ENCODE measurements around the gene ZSCAN32.
A peak's percentile ranks its signal among the peaks of the same experiment; 100 is the strongest.

ZSCAN32 gene

DNA sequence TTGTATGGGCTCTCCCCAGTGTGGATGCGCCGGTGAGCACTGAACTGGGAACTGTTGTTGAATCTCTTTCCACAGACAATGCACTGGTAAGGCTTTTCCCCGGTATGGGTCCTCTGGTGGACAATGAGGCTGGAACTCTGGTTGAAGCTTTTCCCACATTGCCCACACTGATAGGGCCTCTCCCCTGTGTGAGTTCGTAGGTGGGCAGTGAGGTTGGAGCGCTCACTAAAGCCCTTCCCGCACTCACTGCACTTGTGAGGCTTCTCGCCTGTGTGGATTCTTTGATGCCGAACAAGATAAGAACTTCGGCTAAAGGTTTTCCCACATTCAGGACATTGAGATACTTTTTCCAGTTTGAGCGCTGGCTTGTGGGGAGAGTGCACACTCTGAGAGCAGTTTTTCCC lies 17.8 kb downstream of the ZSCAN32 start:
- H3K4me3 ChIP-seq (ENCODE audit: low read depth, low read length) = no peak overlapping the region
- no peak for DNase-seq (ENCODE audit: low read depth)
- TF ChIP-seq, protein P1, sequence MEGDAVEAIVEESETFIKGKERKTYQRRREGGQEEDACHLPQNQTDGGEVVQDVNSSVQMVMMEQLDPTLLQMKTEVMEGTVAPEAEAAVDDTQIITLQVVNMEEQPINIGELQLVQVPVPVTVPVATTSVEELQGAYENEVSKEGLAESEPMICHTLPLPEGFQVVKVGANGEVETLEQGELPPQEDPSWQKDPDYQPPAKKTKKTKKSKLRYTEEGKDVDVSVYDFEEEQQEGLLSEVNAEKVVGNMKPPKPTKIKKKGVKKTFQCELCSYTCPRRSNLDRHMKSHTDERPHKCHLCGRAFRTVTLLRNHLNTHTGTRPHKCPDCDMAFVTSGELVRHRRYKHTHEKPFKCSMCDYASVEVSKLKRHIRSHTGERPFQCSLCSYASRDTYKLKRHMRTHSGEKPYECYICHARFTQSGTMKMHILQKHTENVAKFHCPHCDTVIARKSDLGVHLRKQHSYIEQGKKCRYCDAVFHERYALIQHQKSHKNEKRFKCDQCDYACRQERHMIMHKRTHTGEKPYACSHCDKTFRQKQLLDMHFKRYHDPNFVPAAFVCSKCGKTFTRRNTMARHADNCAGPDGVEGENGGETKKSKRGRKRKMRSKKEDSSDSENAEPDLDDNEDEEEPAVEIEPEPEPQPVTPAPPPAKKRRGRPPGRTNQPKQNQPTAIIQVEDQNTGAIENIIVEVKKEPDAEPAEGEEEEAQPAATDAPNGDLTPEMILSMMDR (IDR thresholded peaks at IDR 0.05; ENCODE audit: low read depth, low read length, missing control alignments) = no peak

DNA sequence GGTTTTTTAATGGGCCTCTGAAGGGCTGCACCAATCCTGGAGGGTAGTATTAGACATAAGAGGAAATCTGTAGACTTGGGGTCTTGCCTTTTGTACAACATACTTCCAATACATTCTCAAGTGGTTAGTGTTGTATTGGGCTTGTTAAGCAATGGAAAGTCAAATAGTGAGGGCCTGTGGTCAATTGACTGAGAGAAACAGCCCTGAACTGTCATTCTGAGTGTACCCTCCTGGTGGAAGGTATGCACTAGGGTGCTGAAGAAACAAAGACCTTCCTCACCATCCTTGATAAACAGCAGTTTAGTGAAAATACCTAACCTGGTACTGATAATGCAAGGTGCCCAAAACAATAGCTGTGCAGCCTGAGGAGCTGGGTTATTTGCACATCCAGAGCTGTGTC lies 22.9 kb downstream of the ZSCAN32 start:
- no peak for DNase-seq (ENCODE audit: low read depth)
- TF ChIP-seq, protein P1 (IDR thresholded peaks at IDR 0.05; ENCODE audit: low read depth, low read length, missing control alignments) = no peak

DNA sequence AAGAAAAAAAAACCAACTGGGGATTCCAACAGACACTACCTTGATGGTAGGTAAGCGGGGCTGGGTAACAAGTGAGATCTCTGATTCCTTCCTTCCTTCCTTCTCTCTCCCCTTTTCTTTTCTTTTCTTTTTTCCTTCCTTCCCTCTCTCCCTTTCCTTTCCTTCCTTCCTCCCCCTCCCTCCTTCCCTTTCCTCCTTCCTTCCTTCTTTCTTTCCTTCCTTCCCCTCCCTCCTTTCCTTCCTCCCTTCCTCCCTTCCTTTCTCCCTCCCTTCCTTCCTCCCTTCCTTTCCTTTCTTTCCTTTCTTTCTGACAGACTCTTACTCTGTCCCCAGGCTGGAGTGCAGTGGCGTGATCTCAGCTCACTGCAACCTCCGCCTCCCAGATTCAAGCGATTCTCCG lies 25.1 kb downstream of the ZSCAN32 start:
- no peak for DNase-seq (ENCODE audit: low read depth)
- TF ChIP-seq, protein P1 (IDR thresholded peaks at IDR 0.05; ENCODE audit: low read depth, low read length, missing control alignments) = no peak
- no peak overlapping the region for H3K4me3 ChIP-seq (ENCODE audit: low read depth, low read length)

More for the DNA sequence above, 22.9 kb downstream of the ZSCAN32 start:
- H3K4me3 ChIP-seq (ENCODE audit: low read depth, low read length) = no peak overlapping the region

DNA sequence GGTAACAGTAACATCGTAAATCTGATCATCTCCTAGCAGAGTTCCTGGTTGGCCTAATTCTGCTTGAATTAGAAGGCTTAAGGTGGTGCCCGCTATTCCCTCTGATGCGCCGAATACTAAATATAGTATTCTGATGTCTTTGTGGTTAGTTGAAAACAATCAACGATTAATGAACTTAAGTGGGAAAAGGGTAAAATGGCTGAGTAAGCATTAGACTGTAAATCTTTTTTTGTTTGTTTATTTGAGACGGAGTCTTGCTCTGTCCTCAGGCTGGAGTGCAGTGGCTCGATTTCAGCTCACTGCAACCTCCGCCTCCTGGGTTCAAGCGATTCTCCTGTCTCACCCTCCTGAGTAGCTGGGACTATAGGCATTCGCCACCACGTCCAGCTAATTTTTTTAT lies 31.7 kb downstream of the ZSCAN32 start:
- H3K4me3 ChIP-seq (ENCODE audit: low read depth, low read length) = no peak overlapping the region
- TF ChIP-seq, protein P1 (IDR thresholded peaks at IDR 0.05; ENCODE audit: low read depth, low read length, missing control alignments) = no peak
- no peak for DNase-seq (ENCODE audit: low read depth)

DNA sequence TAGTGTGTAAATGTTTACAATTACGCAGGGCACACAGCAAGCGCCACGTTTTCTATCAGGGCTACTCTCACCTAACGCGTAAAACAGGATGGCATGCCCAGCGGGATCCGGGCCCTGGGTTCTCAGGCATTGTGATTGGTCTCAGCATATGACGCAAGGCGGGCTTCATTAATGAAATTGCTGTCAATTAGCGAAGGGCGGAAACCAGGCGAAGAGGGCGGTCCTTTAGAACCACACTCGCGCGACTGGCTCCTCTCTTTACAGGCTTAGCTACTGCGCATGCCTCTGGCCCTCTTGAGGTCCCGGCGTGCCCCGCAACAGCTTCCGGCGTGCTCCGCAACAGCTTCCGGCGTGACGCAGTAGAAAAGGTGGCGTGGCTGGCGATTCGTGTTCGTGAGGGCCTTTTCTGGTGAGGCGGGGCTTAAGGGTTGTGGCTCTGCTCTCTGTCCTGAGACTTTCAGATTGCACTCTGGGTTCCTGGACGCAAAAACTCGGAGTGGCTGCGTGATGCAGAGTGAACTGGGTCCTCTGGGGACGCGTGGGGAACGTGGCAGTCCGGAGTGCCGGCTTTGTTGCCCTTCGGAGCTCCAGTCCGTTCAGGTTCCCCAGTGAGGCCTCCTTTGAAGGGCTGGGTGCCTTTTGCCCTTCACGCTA lies 35.9 kb downstream of the ZSCAN32 start:
- peak overlapping the region; percentile 18; the same call in 1 of the 2 replicates for H3K4me3 ChIP-seq (ENCODE audit: low read depth, low read length)
- TF ChIP-seq, protein P1 (IDR thresholded peaks at IDR 0.05; ENCODE audit: low read depth, low read length, missing control alignments) = no peak
- DNase-seq (ENCODE audit: low read depth) = peak; percentile 25

DNA sequence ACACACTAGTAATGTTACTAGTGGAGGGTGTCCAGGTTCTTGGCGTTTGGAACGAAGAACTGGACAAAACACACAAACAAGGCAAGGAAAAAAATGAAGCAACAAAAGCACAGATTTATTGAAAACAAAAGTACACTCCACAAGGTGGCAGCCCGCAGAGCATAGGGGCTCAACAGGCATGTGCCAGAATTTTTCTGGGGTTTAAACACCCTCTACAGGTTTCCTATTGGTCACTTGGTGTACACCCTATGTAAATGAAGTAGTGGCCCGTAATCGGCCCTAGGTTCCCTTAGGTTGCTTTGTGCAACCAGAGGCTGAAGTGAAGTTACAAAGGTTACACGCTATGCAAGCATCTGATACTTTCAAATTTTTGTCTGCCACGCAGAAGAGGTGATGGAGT lies 37.0 kb downstream of the ZSCAN32 start:
- DNase-seq (ENCODE audit: low read depth) = no peak
- TF ChIP-seq, protein P1 (IDR thresholded peaks at IDR 0.05; ENCODE audit: low read depth, low read length, missing control alignments) = no peak
- H3K4me3 ChIP-seq (ENCODE audit: low read depth, low read length) = no peak overlapping the region

DNA sequence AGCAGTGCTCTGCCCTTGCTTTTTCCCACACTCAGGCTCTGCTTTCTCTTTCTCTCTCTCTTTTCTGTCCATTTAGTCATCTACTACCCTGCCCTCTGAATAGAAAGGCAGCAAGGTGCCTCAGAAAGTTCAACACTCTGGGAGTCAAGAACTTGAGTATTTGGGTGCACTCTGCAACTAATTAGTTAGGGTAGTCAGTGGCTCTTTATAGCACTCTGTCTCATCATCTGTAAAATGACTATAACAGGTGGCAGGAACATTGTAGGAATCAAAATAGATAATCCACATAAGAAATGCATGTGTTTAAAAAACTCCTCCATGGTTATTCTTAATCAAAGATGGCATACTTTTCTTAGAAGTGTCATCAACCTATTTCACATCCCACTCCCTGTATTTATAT lies 37.9 kb downstream of the ZSCAN32 start:
- DNase-seq (ENCODE audit: low read depth) = no peak
- no peak overlapping the region for H3K4me3 ChIP-seq (ENCODE audit: low read depth, low read length)
- TF ChIP-seq, protein P1 (IDR thresholded peaks at IDR 0.05; ENCODE audit: low read depth, low read length, missing control alignments) = no peak

All from GM12864 (cell line).